HepG2 (cell line): ENCODE data around the gene TCF12. TPM values are rescaled to one million over a fixed set of nuclear protein-coding genes. Genes with fewer than 3 reads are reported as not detected.

Experiments
- ARID5B ChIP-seq: IDR thresholded peaks from 2 replicates; pipeline ENCODE4 v1.4.0; 2020; ENCODE audit warnings: mild to moderate bottlenecking, missing genetic modification reagents
- FOXP4 ChIP-seq: sonication (generic); formaldehyde crosslinking; IDR thresholded peaks from 2 replicates; pipeline ENCODE4 v1.4.0; 2020; ENCODE audit warnings: missing genetic modification reagents
- GRHL1 ChIP-seq: sonication (generic); formaldehyde crosslinking; conservative IDR thresholded peaks from 2 replicates; pipeline ENCODE4 v1.8.0; 2022; ENCODE audit warnings: missing genetic modification reagents
- HNF1B ChIP-seq: sonication (generic); formaldehyde crosslinking; IDR thresholded peaks from 2 replicates; pipeline ENCODE4 v1.5.1; 2020; ENCODE audit warnings: mild to moderate bottlenecking, moderate library complexity, missing genetic modification reagents
- NCOA5 ChIP-seq: sonication (generic); formaldehyde crosslinking; IDR thresholded peaks from 2 replicates; pipeline ENCODE4 v1.4.0; 2020; ENCODE audit warnings: missing genetic modification reagents
- PHF21A ChIP-seq: sonication (generic); formaldehyde crosslinking; IDR thresholded peaks from 2 replicates; pipeline ENCODE4 v1.5.0; 2020; ENCODE audit warnings: mild to moderate bottlenecking, missing genetic modification reagents
- SP1 ChIP-seq, 2 experiments: fragments of 450-650 bp in 1 of 2; sonication (generic) in 1 of 2; formaldehyde crosslinking in 1 of 2; IDR thresholded peaks; 2 replicates each; pipeline versions ENCODE4 v1.4.0 to v1.6.1; 2016 to 2020; ENCODE audit warnings: missing genetic modification reagents in 1 of 2
- SRY ChIP-seq: sonication (generic); formaldehyde crosslinking; IDR thresholded peaks from 2 replicates; pipeline ENCODE4 v1.8.0; 2022; ENCODE audit warnings: mild to moderate bottlenecking, missing genetic modification reagents
- ZNF160 ChIP-seq: sonication (generic); formaldehyde crosslinking; IDR thresholded peaks from 2 replicates; pipeline ENCODE4 v1.8.0; 2022; ENCODE audit warnings: mild to moderate bottlenecking, inconsistent platforms, missing genetic modification reagents
- ZNF232 ChIP-seq: sonication (generic); formaldehyde crosslinking; IDR thresholded peaks from 2 replicates; pipeline ENCODE4 v1.4.0; 2020; ENCODE audit warnings: missing genetic modification reagents, borderline replicate concordance
- ZNF282 ChIP-seq: fragments of 450-650 bp; IDR thresholded peaks from 2 replicates; pipeline ENCODE4 v1.6.1; 2018; ENCODE audit not compliant: partially characterized antibody
- ZNF367 ChIP-seq: sonication (generic); formaldehyde crosslinking; IDR thresholded peaks from 2 replicates; pipeline ENCODE4 v1.4.0; 2020; ENCODE audit warnings: missing genetic modification reagents, borderline replicate concordance
- ZNF558 ChIP-seq: sonication (generic); formaldehyde crosslinking; IDR thresholded peaks from 2 replicates; pipeline ENCODE4 v1.9.0; 2022; ENCODE audit warnings: mild to moderate bottlenecking, missing genetic modification reagents, borderline replicate concordance
- ZNF674 ChIP-seq: sonication (generic); formaldehyde crosslinking; IDR thresholded peaks from 2 replicates; pipeline ENCODE4 v1.5.0; 2020; ENCODE audit warnings: low read depth, mild to moderate bottlenecking, missing genetic modification reagents
- polyA plus RNA-seq, 8 experiments: library from polyadenylated mRNA; depleted of rRNA in 3 of 8; stranded (reverse) in 7 of 8; unstranded in 1 of 8; fragments of >200 nt; fragmentation: Illumina TruSeq in 4 of 8; extraction: Trizol in 4 of 8; gene quantifications; 2 replicates each; pipeline versions ENCODE4 v1.2.1 to v1.2.3, GENCODE V29; 2011 to 2016; ENCODE audit warnings: low read depth in 4 of 8, missing spikeins in 1 of 8, mixed read lengths in 1 of 8; ENCODE audit not compliant: insufficient read depth in 1 of 8
- total RNA-seq, 5 experiments: library from RNA; depleted of rRNA; stranded (reverse); fragments of >200 nt; fragmentation: Illumina TruSeq; extraction: Trizol; gene quantifications; 2 replicates each; pipeline ENCODE4 v1.2.3, GENCODE V29; 2016; ENCODE audit warnings: low read depth in 1 of 5
- TF ChIP-seq, protein P1 (sequence below): sonication (generic); formaldehyde crosslinking; conservative IDR thresholded peaks from 2 replicates; pipeline ENCODE4 v1.4.0; 2020; ENCODE audit warnings: mild to moderate bottlenecking, missing genetic modification reagents, moderate library complexity

TCF12 gene
- total and polyA plus RNA-seq, 2 of the 13 experiments (the other 11 are each of a cell fraction or from before 2014, with no cell fraction given): 48.6 to 51.1 TPM

- TF ChIP-seq FOXP4 (CRISPR knock-in tag) (peak; percentile 46; the same call in 1 of the 2 replicates), SP1 (IDR thresholded peaks at IDR 0.05) (no peak), SP1 (CRISPR knock-in tag; IDR thresholded peaks at IDR 0.05) (no peak), ZNF367 (CRISPR knock-in tag) (no peak), HNF1B (CRISPR knock-in tag) (0 out of 2 replicates have a peak, but pooled peaks have one; percentile 18), ARID5B (CRISPR knock-in tag) (peak; percentile 63; the same call in 1 of the 2 replicates), ZNF160 (CRISPR knock-in tag) (no peak), ZNF282 (no peak), GRHL1 (CRISPR knock-in tag) (no peak), ZNF674 (CRISPR knock-in tag) (no peak), PHF21A (CRISPR knock-in tag) (0 out of 2 replicates have a peak, but pooled peaks have one; percentile 25), SRY (CRISPR knock-in tag) (no peak), NCOA5 (CRISPR knock-in tag) (no peak), ZNF558 (CRISPR knock-in tag) (no peak), ZNF232 (CRISPR knock-in tag) (no peak)
- TF ChIP-seq, protein P1, sequence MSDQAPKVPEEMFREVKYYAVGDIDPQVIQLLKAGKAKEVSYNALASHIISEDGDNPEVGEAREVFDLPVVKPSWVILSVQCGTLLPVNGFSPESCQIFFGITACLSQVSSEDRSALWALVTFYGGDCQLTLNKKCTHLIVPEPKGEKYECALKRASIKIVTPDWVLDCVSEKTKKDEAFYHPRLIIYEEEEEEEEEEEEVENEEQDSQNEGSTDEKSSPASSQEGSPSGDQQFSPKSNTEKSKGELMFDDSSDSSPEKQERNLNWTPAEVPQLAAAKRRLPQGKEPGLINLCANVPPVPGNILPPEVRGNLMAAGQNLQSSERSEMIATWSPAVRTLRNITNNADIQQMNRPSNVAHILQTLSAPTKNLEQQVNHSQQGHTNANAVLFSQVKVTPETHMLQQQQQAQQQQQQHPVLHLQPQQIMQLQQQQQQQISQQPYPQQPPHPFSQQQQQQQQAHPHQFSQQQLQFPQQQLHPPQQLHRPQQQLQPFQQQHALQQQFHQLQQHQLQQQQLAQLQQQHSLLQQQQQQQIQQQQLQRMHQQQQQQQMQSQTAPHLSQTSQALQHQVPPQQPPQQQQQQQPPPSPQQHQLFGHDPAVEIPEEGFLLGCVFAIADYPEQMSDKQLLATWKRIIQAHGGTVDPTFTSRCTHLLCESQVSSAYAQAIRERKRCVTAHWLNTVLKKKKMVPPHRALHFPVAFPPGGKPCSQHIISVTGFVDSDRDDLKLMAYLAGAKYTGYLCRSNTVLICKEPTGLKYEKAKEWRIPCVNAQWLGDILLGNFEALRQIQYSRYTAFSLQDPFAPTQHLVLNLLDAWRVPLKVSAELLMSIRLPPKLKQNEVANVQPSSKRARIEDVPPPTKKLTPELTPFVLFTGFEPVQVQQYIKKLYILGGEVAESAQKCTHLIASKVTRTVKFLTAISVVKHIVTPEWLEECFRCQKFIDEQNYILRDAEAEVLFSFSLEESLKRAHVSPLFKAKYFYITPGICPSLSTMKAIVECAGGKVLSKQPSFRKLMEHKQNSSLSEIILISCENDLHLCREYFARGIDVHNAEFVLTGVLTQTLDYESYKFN (CRISPR knock-in tag): peak; percentile 58
These were observed 39.5 kb downstream of the TCF12 start (continued) for GRCh38 chr15:56957812-56958406.
